Kidney (tissue), 14 donors: Measurements from ENCODE around the gene TCERG1L. TPM values are rescaled to one million over a fixed set of nuclear protein-coding genes. Genes with fewer than 3 reads are reported as not detected.

Experiments
- DNase-seq, 5 donors: peaks; one replicate each; pipeline ENCODE4 v3.0.0-alpha.2; 2013 to 2020
- FAIRE-seq: peaks from 2 replicates; lab custom pipeline; 2012; peaks lifted over from hg19 to GRCh38; lab: Jason Lieb, UNC
- H3K27ac ChIP-seq, 2 donors: one replicate each; pipeline ENCODE4 v1.7.0; 2013; ENCODE audit warnings: low read depth in 2 of 2, low read length in 2 of 2, inconsistent platforms in 1 of 2
- H3K27me3 ChIP-seq: one replicate; pipeline ENCODE4 v1.7.1; 2013; ENCODE audit warnings: low read length, inconsistent platforms; ENCODE audit not compliant: control insufficient read depth, insufficient read depth
- H3K36me3 ChIP-seq, 3 donors: one replicate each; pipeline versions ENCODE4 v1.7.0 to v1.7.1; 2013; ENCODE audit warnings: low read length in 3 of 3, control low read depth in 1 of 3, inconsistent platforms in 1 of 3; ENCODE audit not compliant: insufficient read depth in 3 of 3, control insufficient read depth in 2 of 3
- H3K4me1 ChIP-seq, 3 donors: one replicate each; pipeline versions ENCODE4 v1.7.0 to v1.7.1; 2013; ENCODE audit warnings: low read length in 3 of 3, inconsistent platforms in 1 of 3, low read depth in 1 of 3; ENCODE audit not compliant: control insufficient read depth in 2 of 3, insufficient read depth in 2 of 3
- H3K4me3 ChIP-seq, 3 donors: one replicate each; pipeline versions ENCODE4 v1.7.0 to v1.8.1; 2013; ENCODE audit warnings: low read length in 3 of 3, control low read depth in 1 of 3, inconsistent platforms in 1 of 3
- H3K9ac ChIP-seq, 3 donors: one replicate each; pipeline versions ENCODE4 v1.7.0 to v1.7.1; 2013; ENCODE audit warnings: low read length in 3 of 3, control low read depth in 1 of 3, inconsistent platforms in 1 of 3
- H3K9me3 ChIP-seq, 3 donors: one replicate each; pipeline versions ENCODE4 v1.7.0 to v1.7.1; 2013; ENCODE audit warnings: low read length in 3 of 3, control low read depth in 1 of 3, inconsistent platforms in 1 of 3; ENCODE audit not compliant: control insufficient read depth in 2 of 3, insufficient read depth in 1 of 3
- CTCF ChIP-seq: IDR thresholded peaks from 3 replicates; pipeline ENCODE4 v1.5.1; 2012; ENCODE audit warnings: mild to moderate bottlenecking, moderate library complexity, borderline replicate concordance; ENCODE audit not compliant: insufficient read depth; ENCODE audit errors: extremely low read depth
- intact Hi-C: fragments of 100-400 bp; cut with DNase I; formaldehyde crosslinking; loops from one replicate; pipeline ENCODE4 v1.11.1; 2022
- polyA plus RNA-seq: library from polyadenylated mRNA; stranded (reverse); fragments of 350-450 nt; fragmentation: Illumina TruSeq; extraction: RNeasy Lipid Tissue Mini Kit (QIAGEN cat#74804); gene quantifications from one replicate; pipeline ENCODE4 v1.2.3, GENCODE V29; 2014; ENCODE audit warnings: low read depth, low replicate concordance; ENCODE audit not compliant: insufficient read depth
- total RNA-seq: library from RNA; stranded (reverse); fragmentation: NEBNext Ultra II Directional; extraction: Animal tissue kit (Norgen Biotek cat#: 25700); gene quantifications from one replicate; pipeline ENCODE4 v1.2.1, GENCODE V29; 2021
- donor health status: control.
- donor health status: control.
- donor health status: control.
- donor health status: control.
- donor health status: control.
- donor health status: DM: yes; HTN: yes; CAD: no.
- donor health status: Normal renal cell carcinoma (clear cell type).

The TCERG1L gene
- total and polyA plus RNA-seq, 2 donors from 2014 or later, result not detected

GRCh38 chr10:131075218-131075770 is 236.2 kb downstream of the TCERG1L start:
- Histone ChIP-seq H3K4me1 (no peaks in the 10 kb centered on the region), H3K27me3 (no peaks in the 10 kb centered on the region), H3K9ac (no peak overlapping the region), H3K36me3 (peaks cover 0 to 2% (median 0%) of the 10 kb centered on the region in 3 donors), H3K4me3 (no peak overlapping the region), H3K9me3 (peaks cover 0 to 4% (median 0%) of the 10 kb centered on the region in 3 donors), H3K27ac (no peak overlapping the region)
- FAIRE-seq (no peak), DNase-seq (no peak)
- no peak for TF ChIP-seq CTCF
- intact Hi-C loops, result no loop called here

GRCh38 chr10:131074682-131075081 is 236.8 kb downstream of the TCERG1L start:
- intact Hi-C loops, result no loop called here
- Histone ChIP-seq H3K27me3 (no peaks in the 10 kb centered on the region), H3K27ac (no peak overlapping the region), H3K9me3 (peaks cover 0 to 4% (median 0%) of the 10 kb centered on the region in 3 donors), H3K4me1 (no peaks in the 10 kb centered on the region), H3K9ac (no peak overlapping the region), H3K4me3 (no peak overlapping the region), H3K36me3 (peaks cover 0 to 2% (median 0%) of the 10 kb centered on the region in 3 donors)
- TF ChIP-seq CTCF, result no peak
- DNase-seq (no peak), FAIRE-seq (no peak)

- Histone ChIP-seq H3K9me3 (peaks cover 0 to 4% (median 0%) of the 10 kb centered on the region in 3 donors), H3K27ac (no peak overlapping the region), H3K27me3 (no peaks in the 10 kb centered on the region), H3K4me3 (no peak overlapping the region), H3K36me3 (peaks cover 0 to 2% (median 0%) of the 10 kb centered on the region in 3 donors), H3K9ac (no peak overlapping the region), H3K4me1 (no peaks in the 10 kb centered on the region)
- intact Hi-C loops, result no loop called here
- TF ChIP-seq CTCF, result no peak
- DNase-seq (no peak), FAIRE-seq (no peak)
Observed at GRCh38 chr10:131073469-131074035, 238.0 kb downstream of the TCERG1L start.
